ENCODE results near the gene UACA.

Gene UACA

DNA sequence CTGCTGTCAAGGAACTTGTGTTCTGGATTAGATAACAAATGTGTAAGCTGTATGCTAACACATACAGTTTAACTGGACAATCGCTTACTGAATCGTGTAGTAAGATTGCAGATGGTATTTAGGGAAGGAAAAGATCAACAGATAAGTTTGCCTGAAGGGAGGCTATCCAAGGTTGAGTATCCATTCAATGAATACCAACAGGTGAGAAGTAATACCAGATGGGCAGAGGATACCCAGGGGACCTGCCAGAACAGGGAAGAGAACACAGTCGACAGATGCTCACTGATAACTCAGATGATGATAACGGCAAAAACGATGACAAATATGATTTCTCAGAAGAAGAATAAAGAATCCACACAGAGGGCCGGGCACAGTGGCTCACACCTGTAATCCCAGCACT, 3.2 kb upstream of the UACA start:
- H3K9me3 ChIP-seq (ENCODE audit: control insufficient read depth, insufficient read depth, low read length): no peaks in the 10 kb centered on the region
- no peak for DNase-seq (ENCODE audit: low read depth, low spot score)
- no CpG with 5 or more reads among the region's 6 CpGs for WGBS (ENCODE audit: insufficient coverage, insufficient read length)
- H3K4me1 ChIP-seq (ENCODE audit: control insufficient read depth, insufficient read depth, low read length): no peaks in the 10 kb centered on the region
- H3K36me3 ChIP-seq (ENCODE audit: control insufficient read depth, insufficient read depth, low read length): no peaks in the 10 kb centered on the region
- no peaks in the 10 kb centered on the region for H3K27me3 ChIP-seq (ENCODE audit: control insufficient read depth, insufficient read depth, low read length)
- no peak overlapping the region for H3K4me3 ChIP-seq (ENCODE audit: low read length)
- no peak overlapping the region for H3K27ac ChIP-seq (ENCODE audit: low read length)

DNA sequence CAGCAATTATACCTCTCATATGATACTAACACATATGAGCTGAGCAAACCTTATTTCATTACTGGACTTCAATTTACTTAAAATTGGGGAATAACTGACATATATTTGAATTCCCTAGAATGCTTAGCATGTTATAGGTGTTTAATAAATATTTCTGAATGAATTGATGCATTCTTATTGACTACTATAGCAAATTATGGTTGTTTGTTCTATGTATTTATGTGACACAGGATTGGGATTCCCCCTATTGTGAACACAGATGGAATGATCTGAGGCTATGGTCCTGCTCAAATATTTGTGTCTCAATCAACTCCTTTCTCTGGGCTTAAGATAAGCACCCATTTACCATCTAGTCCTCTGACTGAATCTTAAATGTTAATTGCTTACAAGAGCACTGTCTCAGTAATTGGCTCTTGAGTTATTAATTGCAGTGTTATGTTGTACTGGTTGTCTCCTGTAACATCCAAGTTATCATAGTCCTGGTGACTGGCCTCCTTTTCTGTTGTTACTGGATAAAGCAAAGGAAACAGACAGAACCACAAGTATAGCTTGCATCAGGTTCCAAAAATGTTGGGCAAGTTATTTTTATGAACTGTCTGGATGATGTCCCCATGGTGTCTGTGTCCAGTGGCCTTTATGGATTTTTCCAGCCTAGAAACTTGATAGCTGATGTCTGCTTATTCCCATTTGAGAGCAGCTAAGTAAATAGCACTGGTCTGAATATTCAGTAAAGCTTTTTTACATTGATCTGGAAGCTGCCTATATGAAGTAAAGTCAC, 2.3 kb upstream of the UACA start:
- Histone ChIP-seq H3K4me1 (ENCODE audit: control insufficient read depth, insufficient read depth, low read length) (no peaks in the 10 kb centered on the region), H3K27me3 (ENCODE audit: control insufficient read depth, insufficient read depth, low read length) (no peaks in the 10 kb centered on the region), H3K27ac (ENCODE audit: low read length) (no peak overlapping the region), H3K4me3 (ENCODE audit: low read length) (no peak overlapping the region), H3K9me3 (ENCODE audit: control insufficient read depth, insufficient read depth, low read length) (no peaks in the 10 kb centered on the region), H3K36me3 (ENCODE audit: control insufficient read depth, insufficient read depth, low read length) (no peaks in the 10 kb centered on the region)
- DNase-seq (ENCODE audit: low read depth, low spot score): no peak

DNA sequence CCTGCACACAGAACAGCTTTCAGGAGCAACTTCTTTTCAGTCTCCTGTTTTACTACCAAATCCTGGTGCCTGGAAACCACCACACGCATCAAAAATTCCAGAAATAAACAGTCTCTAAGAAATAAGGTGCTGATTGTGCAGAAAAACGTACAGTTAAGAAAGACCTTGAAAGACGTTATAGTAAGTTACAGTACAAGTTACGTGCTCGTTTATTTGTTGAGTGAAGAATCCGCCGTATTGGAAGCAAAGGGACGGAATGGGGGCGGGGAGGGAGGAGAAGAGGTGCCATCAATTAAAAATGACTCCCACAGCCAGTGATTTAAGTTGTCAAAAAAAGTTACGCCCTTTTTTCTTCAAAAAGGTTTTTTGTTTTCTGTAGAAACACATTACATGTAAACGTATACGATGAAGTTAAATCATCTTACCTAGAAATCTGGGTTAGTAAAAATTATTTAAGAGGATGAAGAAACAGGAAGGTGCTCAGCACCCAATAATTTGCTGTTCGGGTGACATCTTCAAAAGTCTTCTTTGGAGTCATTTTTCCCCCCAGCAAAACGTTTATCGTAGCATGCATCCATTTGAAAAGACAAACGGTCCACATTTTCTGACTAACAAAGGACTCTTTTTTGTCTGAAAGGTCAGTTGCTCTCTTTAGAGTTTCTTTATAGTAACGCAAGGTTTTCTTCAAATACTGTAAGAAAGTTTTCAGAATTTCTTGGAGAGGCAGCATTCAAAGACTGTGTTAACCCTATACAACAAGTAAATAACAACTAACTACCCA, 782 bp upstream of the UACA start:
- Histone ChIP-seq H3K27me3 (ENCODE audit: control insufficient read depth, insufficient read depth, low read length) (no peaks in the 10 kb centered on the region), H3K4me1 (ENCODE audit: control insufficient read depth, insufficient read depth, low read length) (no peaks in the 10 kb centered on the region), H3K9me3 (ENCODE audit: control insufficient read depth, insufficient read depth, low read length) (no peaks in the 10 kb centered on the region), H3K4me3 (ENCODE audit: low read length) (peak overlapping the region; percentile 57; the same call in 1 of the 2 replicates), H3K36me3 (ENCODE audit: control insufficient read depth, insufficient read depth, low read length) (no peaks in the 10 kb centered on the region), H3K27ac (ENCODE audit: low read length) (no peak overlapping the region)
- DNase-seq (ENCODE audit: low read depth, low spot score): no peak
- WGBS (ENCODE audit: insufficient coverage, insufficient read length): no CpG with 5 or more reads among the region's 17 CpGs

DNA sequence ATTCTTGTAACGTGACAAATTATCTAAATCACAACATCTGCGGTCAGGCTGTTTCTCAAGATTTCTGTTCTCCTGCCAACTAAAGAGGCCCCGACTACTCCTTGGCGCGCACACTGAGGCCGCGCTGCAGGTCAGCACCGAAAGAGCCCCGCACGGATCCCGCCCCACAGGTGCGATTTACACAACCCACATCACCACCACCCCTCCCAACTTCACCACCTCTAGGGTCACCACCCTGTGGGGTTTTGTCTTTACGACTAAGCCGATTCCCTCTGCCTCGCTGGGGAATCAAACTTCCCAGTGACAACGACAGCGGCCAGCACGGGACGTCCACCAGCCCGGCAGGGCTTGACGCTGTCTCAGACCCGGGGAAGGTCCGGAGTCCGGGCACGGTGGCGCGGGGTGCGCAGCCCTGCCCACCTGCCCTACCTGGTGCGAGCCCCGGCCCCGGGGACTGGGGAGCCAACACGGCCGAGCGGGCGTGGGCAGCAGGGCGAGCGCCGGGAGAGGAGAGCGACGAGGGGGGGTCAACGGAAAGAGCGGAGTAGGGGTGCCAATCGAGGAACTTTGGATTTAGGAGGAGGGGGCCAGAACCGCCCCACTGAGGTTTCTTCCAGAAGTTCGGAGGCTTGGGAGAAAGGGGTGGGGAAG, 764 bp downstream of the UACA start:
- DNase-seq (ENCODE audit: low read depth, low spot score): no peak
- WGBS (ENCODE audit: insufficient coverage, insufficient read length): no CpG with 5 or more reads among the region's 45 CpGs
- H3K9me3 ChIP-seq (ENCODE audit: control insufficient read depth, insufficient read depth, low read length): no peaks in the 10 kb centered on the region
- peaks cover 2% of the 10 kb centered on the region; the same call in 1 of the 2 replicates for H3K4me1 ChIP-seq (ENCODE audit: control insufficient read depth, insufficient read depth, low read length)
- no peaks in the 10 kb centered on the region for H3K36me3 ChIP-seq (ENCODE audit: control insufficient read depth, insufficient read depth, low read length)
- no peaks in the 10 kb centered on the region for H3K27me3 ChIP-seq (ENCODE audit: control insufficient read depth, insufficient read depth, low read length)
- peak overlapping the region; percentile 96 for H3K4me3 ChIP-seq (ENCODE audit: low read length)
- H3K27ac ChIP-seq (ENCODE audit: low read length): no peak overlapping the region

DNA sequence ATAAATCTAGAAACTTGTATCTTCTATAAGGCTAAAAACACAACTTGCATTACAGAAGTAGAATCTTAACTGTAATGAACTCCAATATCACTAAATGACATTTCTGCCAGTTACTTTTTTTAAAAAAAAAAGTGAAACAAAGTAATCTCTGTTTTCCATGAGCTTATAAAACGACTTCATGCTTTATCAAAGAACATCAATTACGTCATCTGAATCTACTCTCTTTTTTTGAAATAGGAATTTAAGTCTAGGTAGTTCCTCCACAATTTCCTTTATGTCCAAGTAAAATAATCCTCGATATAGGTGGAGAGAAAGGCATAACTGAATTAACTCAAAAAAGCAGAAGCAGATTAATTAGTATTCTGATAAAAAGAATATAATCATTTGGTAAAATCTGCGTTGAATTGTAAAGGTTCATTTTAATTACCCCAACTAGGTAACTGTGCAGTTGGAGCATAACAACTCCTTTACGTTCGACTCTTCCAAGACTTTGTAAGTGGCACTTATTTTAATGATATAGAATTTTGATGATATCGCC, 1.4 kb downstream of the UACA start:
- Histone ChIP-seq H3K27ac (ENCODE audit: low read length) (no peak overlapping the region), H3K36me3 (ENCODE audit: control insufficient read depth, insufficient read depth, low read length) (no peaks in the 10 kb centered on the region), H3K27me3 (ENCODE audit: control insufficient read depth, insufficient read depth, low read length) (no peaks in the 10 kb centered on the region), H3K4me1 (ENCODE audit: control insufficient read depth, insufficient read depth, low read length) (peaks cover 2% of the 10 kb centered on the region; the same call in 1 of the 2 replicates), H3K9me3 (ENCODE audit: control insufficient read depth, insufficient read depth, low read length) (no peaks in the 10 kb centered on the region), H3K4me3 (ENCODE audit: low read length) (peak overlapping the region; percentile 96; the same call in 1 of the 2 replicates)
- no CpG with 5 or more reads among the region's 7 CpGs for WGBS (ENCODE audit: insufficient coverage, insufficient read length)
- no peak for DNase-seq (ENCODE audit: low read depth, low spot score)

DNA sequence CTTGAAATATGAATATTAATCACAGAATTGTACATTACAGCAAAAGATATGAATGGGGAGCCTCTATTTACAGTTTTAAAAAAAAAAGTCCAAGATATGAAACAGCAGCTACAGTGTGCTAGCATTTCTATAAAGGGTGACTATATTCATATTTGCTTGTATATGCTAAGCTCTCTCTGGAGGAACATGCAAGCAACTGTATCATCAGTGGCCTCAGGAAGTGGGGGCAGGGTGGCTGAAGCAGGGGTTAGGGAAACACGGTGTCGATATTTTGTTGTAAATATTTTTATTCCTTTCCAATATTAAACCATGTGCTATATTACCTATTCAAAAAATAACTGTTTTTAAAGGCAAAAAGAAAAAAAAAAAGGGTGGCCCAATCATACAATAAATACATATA, 2.3 kb downstream of the UACA start:
- DNase-seq (ENCODE audit: low read depth, low spot score): no peak
- no peaks in the 10 kb centered on the region for H3K36me3 ChIP-seq (ENCODE audit: control insufficient read depth, insufficient read depth, low read length)
- H3K9me3 ChIP-seq (ENCODE audit: control insufficient read depth, insufficient read depth, low read length): no peaks in the 10 kb centered on the region
- H3K4me3 ChIP-seq (ENCODE audit: low read length): no peak overlapping the region
- no peaks in the 10 kb centered on the region for H3K27me3 ChIP-seq (ENCODE audit: control insufficient read depth, insufficient read depth, low read length)
- peaks cover 2% of the 10 kb centered on the region; the same call in 1 of the 2 replicates for H3K4me1 ChIP-seq (ENCODE audit: control insufficient read depth, insufficient read depth, low read length)
- WGBS (ENCODE audit: insufficient coverage, insufficient read length): no CpG with 5 or more reads among the region's 2 CpGs
- no peak overlapping the region for H3K27ac ChIP-seq (ENCODE audit: low read length)

DNA sequence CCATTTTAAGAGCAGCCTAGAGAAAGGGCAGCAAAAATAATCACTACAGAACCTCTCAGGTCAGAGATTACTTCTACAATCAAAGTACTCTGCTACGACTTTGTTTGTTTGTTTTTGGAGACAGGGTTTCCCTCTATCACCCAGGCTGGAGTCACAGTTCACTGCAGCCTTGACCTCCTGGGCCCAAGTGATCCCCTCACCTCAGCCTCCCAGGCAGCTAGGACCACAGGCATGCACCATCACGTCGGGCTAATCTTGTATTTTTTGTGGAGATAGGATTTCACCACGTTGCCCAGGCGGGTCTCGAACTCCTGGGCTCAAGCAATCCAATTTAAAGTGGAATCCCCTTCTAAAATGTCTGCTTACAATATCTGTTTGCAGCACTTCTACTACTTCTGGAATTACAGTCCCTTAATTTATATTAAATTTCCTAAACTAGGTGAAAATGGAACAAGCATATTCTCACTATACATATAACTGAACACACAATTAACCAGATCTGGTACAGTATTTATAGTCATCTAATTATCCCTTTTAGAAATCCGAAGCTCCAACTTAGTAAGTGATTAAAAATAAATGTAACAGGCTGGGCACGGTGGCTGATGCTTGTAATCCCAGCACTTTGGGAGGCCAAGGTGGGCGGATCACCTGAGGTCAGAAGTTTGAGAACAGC, 4.4 kb downstream of the UACA start:
- Histone ChIP-seq H3K9me3 (ENCODE audit: control insufficient read depth, insufficient read depth, low read length) (no peaks in the 10 kb centered on the region), H3K4me3 (ENCODE audit: low read length) (0 out of 2 replicates have a peak overlapping the region, but pooled peaks have one; percentile 3), H3K27ac (ENCODE audit: low read length) (no peak overlapping the region), H3K36me3 (ENCODE audit: control insufficient read depth, insufficient read depth, low read length) (no peaks in the 10 kb centered on the region), H3K27me3 (ENCODE audit: control insufficient read depth, insufficient read depth, low read length) (no peaks in the 10 kb centered on the region), H3K4me1 (ENCODE audit: control insufficient read depth, insufficient read depth, low read length) (peaks cover 2% of the 10 kb centered on the region; the same call in 1 of the 2 replicates)
- WGBS (ENCODE audit: insufficient coverage, insufficient read length): no CpG with 5 or more reads among the region's 9 CpGs
- no peak for DNase-seq (ENCODE audit: low read depth, low spot score)

DNA sequence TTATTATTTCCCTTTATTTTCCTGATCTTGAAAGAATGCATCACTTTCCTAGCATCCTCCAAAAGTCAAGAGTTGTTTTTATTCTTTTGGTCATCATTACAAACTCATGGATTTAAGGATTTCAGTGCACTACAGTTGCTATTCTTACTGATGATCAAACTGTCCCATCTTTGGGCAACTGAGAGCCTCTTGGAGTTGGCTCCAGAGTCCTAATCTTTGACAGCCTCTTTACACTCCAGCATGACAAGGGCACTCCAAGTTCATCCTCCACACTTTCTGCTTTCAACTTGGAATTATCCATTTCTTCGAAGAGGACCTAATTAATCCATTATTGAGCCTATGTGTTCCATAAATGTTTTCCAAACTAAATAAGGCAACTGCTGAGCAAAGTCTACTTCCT, 5.7 kb downstream of the UACA start:
- H3K36me3 ChIP-seq (ENCODE audit: control insufficient read depth, insufficient read depth, low read length): no peaks in the 10 kb centered on the region

DNA sequence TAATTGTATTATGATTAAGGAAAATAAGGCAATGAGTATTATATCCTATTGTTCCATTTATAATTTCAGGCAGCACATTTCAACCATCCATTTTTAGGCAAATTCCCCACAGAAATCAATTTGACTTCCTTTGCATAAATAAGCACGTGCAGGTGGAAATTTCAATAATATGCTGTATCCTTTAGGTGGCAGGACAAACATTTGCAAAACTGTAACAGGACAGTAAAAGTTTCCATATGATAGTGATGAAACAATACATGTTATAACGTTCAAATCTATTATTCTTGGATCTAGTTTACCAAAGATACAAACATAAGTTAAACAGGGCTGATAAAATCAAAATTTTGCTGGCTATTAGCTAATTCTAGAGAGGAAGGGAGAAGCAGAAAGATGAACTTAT, 8.5 kb downstream of the UACA start:
- H3K36me3 ChIP-seq (ENCODE audit: control insufficient read depth, insufficient read depth, low read length): no peaks in the 10 kb centered on the region

More for the DNA sequence above, 5.7 kb downstream of the UACA start:
- no peaks in the 10 kb centered on the region for H3K9me3 ChIP-seq (ENCODE audit: control insufficient read depth, insufficient read depth, low read length)
- H3K27ac ChIP-seq (ENCODE audit: low read length): no peak overlapping the region
- H3K27me3 ChIP-seq (ENCODE audit: control insufficient read depth, insufficient read depth, low read length): no peaks in the 10 kb centered on the region
- H3K4me1 ChIP-seq (ENCODE audit: control insufficient read depth, insufficient read depth, low read length): peaks cover 2% of the 10 kb centered on the region; the same call in 1 of the 2 replicates
- H3K4me3 ChIP-seq (ENCODE audit: low read length): no peak overlapping the region
- no peak for DNase-seq (ENCODE audit: low read depth, low spot score)
- WGBS (ENCODE audit: insufficient coverage, insufficient read length): no CpG with 5 or more reads among the region's 1 CpG

More for the DNA sequence above, 8.5 kb downstream of the UACA start:
- H3K4me1 ChIP-seq (ENCODE audit: control insufficient read depth, insufficient read depth, low read length): peaks cover 2% of the 10 kb centered on the region; the same call in 1 of the 2 replicates
- no peaks in the 10 kb centered on the region for H3K27me3 ChIP-seq (ENCODE audit: control insufficient read depth, insufficient read depth, low read length)
- no peak overlapping the region for H3K27ac ChIP-seq (ENCODE audit: low read length)
- H3K4me3 ChIP-seq (ENCODE audit: low read length): no peak overlapping the region
- H3K9me3 ChIP-seq (ENCODE audit: control insufficient read depth, insufficient read depth, low read length): no peaks in the 10 kb centered on the region
- WGBS (ENCODE audit: insufficient coverage, insufficient read length): no CpG with 5 or more reads among the region's 2 CpGs
- DNase-seq (ENCODE audit: low read depth, low spot score): no peak
